ENCODE measurements around the gene CCDC18.
"Not testable (repeated sequence)": the region's sequence is repeated elsewhere in the genome, so short reads cannot be mapped to it uniquely, and the experiment has no call there.

The CCDC18 gene

GRCh38 chr1:93253516-93253915, 73.0 kb downstream of the CCDC18 start:
- Histone ChIP-seq H3K4me1 (ENCODE audit: insufficient read depth, insufficient read length) (no peaks in the 10 kb centered on the region), H3K4me3 (ENCODE audit: insufficient read length, low read depth) (no peak overlapping the region), H3K9me3 (ENCODE audit: insufficient read depth, low read length) (no peaks in the 10 kb centered on the region), H3K9ac (ENCODE audit: insufficient read length, low read depth) (no peak overlapping the region), H3K27me3 (ENCODE audit: insufficient read depth, insufficient read length) (no peaks in the 10 kb centered on the region), H3K36me3 (ENCODE audit: insufficient read depth, insufficient read length, low read length) (peaks cover 21% of the 10 kb centered on the region)
- no peak for DNase-seq (ENCODE audit: low read depth, low spot score)
- TF ChIP-seq SUZ12 (IDR thresholded peaks at IDR 0.05; ENCODE audit: extremely low read depth, insufficient read depth, insufficient read length) (no peak), YY1 (IDR thresholded peaks at IDR 0.05; ENCODE audit: insufficient read depth, insufficient read length) (no peak)

- H3K4me3 ChIP-seq (ENCODE audit: insufficient read length, low read depth), result no peak overlapping the region
- no peaks in the 10 kb centered on the region for H3K9me3 ChIP-seq (ENCODE audit: insufficient read depth, low read length)
- TF ChIP-seq YY1 (IDR thresholded peaks at IDR 0.05; ENCODE audit: insufficient read depth, insufficient read length), result no peak
- no peak for TF ChIP-seq ZNF274 (IDR thresholded peaks at IDR 0.05; ENCODE audit: low read depth, low read length)
- TF ChIP-seq SUZ12 (IDR thresholded peaks at IDR 0.05; ENCODE audit: extremely low read depth, insufficient read depth, insufficient read length), result no peak
- no peak overlapping the region for H3K9ac ChIP-seq (ENCODE audit: insufficient read length, low read depth)
- H3K27me3 ChIP-seq (ENCODE audit: insufficient read depth, insufficient read length), result no peaks in the 10 kb centered on the region
- H3K36me3 ChIP-seq (ENCODE audit: insufficient read depth, insufficient read length, low read length), result peaks cover 32% of the 10 kb centered on the region
- DNase-seq (ENCODE audit: low read depth, low spot score), result no peak
- no peaks in the 10 kb centered on the region for H3K4me1 ChIP-seq (ENCODE audit: insufficient read depth, insufficient read length)
Observed at GRCh38 chr1:93255222-93256079, 74.9 kb downstream of the CCDC18 start.

- Histone ChIP-seq H3K36me3 (ENCODE audit: insufficient read depth, insufficient read length, low read length) (peaks cover 34% of the 10 kb centered on the region), H3K9me3 (ENCODE audit: insufficient read depth, low read length) (peaks cover 5% of the 10 kb centered on the region), H3K9ac (ENCODE audit: insufficient read length, low read depth) (no peak overlapping the region), H3K4me1 (ENCODE audit: insufficient read depth, insufficient read length) (no peaks in the 10 kb centered on the region), H3K4me3 (ENCODE audit: insufficient read length, low read depth) (no peak overlapping the region), H3K27me3 (ENCODE audit: insufficient read depth, insufficient read length) (no peaks in the 10 kb centered on the region)
- no peak for DNase-seq (ENCODE audit: low read depth, low spot score)
- TF ChIP-seq YY1 (IDR thresholded peaks at IDR 0.05; ENCODE audit: insufficient read depth, insufficient read length), result no peak
- no peak for TF ChIP-seq ZNF274 (IDR thresholded peaks at IDR 0.05; ENCODE audit: low read depth, low read length)
- no peak for TF ChIP-seq SUZ12 (IDR thresholded peaks at IDR 0.05; ENCODE audit: extremely low read depth, insufficient read depth, insufficient read length)
Observed at GRCh38 chr1:93256433-93256832, 75.9 kb downstream of the CCDC18 start.

- peaks cover 40% of the 10 kb centered on the region for H3K36me3 ChIP-seq (ENCODE audit: insufficient read depth, insufficient read length, low read length)
- H3K9ac ChIP-seq (ENCODE audit: insufficient read length, low read depth), result no peak overlapping the region
- TF ChIP-seq YY1 (IDR thresholded peaks at IDR 0.05; ENCODE audit: insufficient read depth, insufficient read length), result no peak
- TF ChIP-seq ZNF274 (IDR thresholded peaks at IDR 0.05; ENCODE audit: low read depth, low read length), result no peak
- no peak for TF ChIP-seq SUZ12 (IDR thresholded peaks at IDR 0.05; ENCODE audit: extremely low read depth, insufficient read depth, insufficient read length)
- no peak overlapping the region for H3K4me3 ChIP-seq (ENCODE audit: insufficient read length, low read depth)
- H3K4me1 ChIP-seq (ENCODE audit: insufficient read depth, insufficient read length), result no peaks in the 10 kb centered on the region
- no peak for DNase-seq (ENCODE audit: low read depth, low spot score)
- peaks cover 19% of the 10 kb centered on the region for H3K9me3 ChIP-seq (ENCODE audit: insufficient read depth, low read length)
- no peaks in the 10 kb centered on the region for H3K27me3 ChIP-seq (ENCODE audit: insufficient read depth, insufficient read length)
Observed at GRCh38 chr1:93257889-93258288, 77.4 kb downstream of the CCDC18 start.

- peaks cover 58% of the 10 kb centered on the region for H3K36me3 ChIP-seq (ENCODE audit: insufficient read depth, insufficient read length, low read length)
- peaks cover 37% of the 10 kb centered on the region for H3K9me3 ChIP-seq (ENCODE audit: insufficient read depth, low read length)
- H3K27me3 ChIP-seq (ENCODE audit: insufficient read depth, insufficient read length); H3K4me3 ChIP-seq (ENCODE audit: insufficient read length, low read depth); H3K4me1 ChIP-seq (ENCODE audit: insufficient read depth, insufficient read length); H3K9ac ChIP-seq (ENCODE audit: insufficient read length, low read depth); DNase-seq (ENCODE audit: low read depth, low spot score): not testable (repeated sequence)
Observed at GRCh38 chr1:93260726-93261125, 80.2 kb downstream of the CCDC18 start.

- no peak overlapping the region for H3K4me3 ChIP-seq (ENCODE audit: insufficient read length, low read depth)
- no peaks in the 10 kb centered on the region for H3K27me3 ChIP-seq (ENCODE audit: insufficient read depth, insufficient read length)
- H3K4me1 ChIP-seq (ENCODE audit: insufficient read depth, insufficient read length), result no peaks in the 10 kb centered on the region
- peaks cover 49% of the 10 kb centered on the region for H3K36me3 ChIP-seq (ENCODE audit: insufficient read depth, insufficient read length, low read length)
- no peak for TF ChIP-seq SUZ12 (IDR thresholded peaks at IDR 0.05; ENCODE audit: extremely low read depth, insufficient read depth, insufficient read length)
- TF ChIP-seq YY1 (IDR thresholded peaks at IDR 0.05; ENCODE audit: insufficient read depth, insufficient read length), result no peak
- no peak for TF ChIP-seq ZNF274 (IDR thresholded peaks at IDR 0.05; ENCODE audit: low read depth, low read length)
- no peak overlapping the region for H3K9ac ChIP-seq (ENCODE audit: insufficient read length, low read depth)
- no peak for DNase-seq (ENCODE audit: low read depth, low spot score)
- peaks cover 37% of the 10 kb centered on the region for H3K9me3 ChIP-seq (ENCODE audit: insufficient read depth, low read length)
Observed at GRCh38 chr1:93262645-93263044, 82.1 kb downstream of the CCDC18 start.

GRCh38 chr1:93268888-93269287, 88.4 kb downstream of the CCDC18 start:
- not testable (repeated sequence) for H3K4me1 ChIP-seq (ENCODE audit: insufficient read depth, insufficient read length); H3K27me3 ChIP-seq (ENCODE audit: insufficient read depth, insufficient read length); H3K4me3 ChIP-seq (ENCODE audit: insufficient read length, low read depth); H3K9ac ChIP-seq (ENCODE audit: insufficient read length, low read depth); DNase-seq (ENCODE audit: low read depth, low spot score); H3K9me3 ChIP-seq (ENCODE audit: insufficient read depth, low read length)
- H3K36me3 ChIP-seq (ENCODE audit: insufficient read depth, insufficient read length, low read length), result peaks cover 14% of the 10 kb centered on the region

GRCh38 chr1:93275262-93275633, 94.7 kb downstream of the CCDC18 start:
- H3K9me3 ChIP-seq (ENCODE audit: insufficient read depth, low read length); H3K27me3 ChIP-seq (ENCODE audit: insufficient read depth, insufficient read length); H3K36me3 ChIP-seq (ENCODE audit: insufficient read depth, insufficient read length, low read length); H3K4me3 ChIP-seq (ENCODE audit: insufficient read length, low read depth); DNase-seq (ENCODE audit: low read depth, low spot score); H3K9ac ChIP-seq (ENCODE audit: insufficient read length, low read depth); H3K4me1 ChIP-seq (ENCODE audit: insufficient read depth, insufficient read length): not testable (repeated sequence)

All from NT2/D1 (cell line).